K562 (cell line): ENCODE measurements around the gene OR13A1. TPM values are rescaled to one million over a fixed set of nuclear protein-coding genes. Genes with fewer than 3 reads are reported as not detected.

Source experiments
- CHD2 ChIP-seq: IDR thresholded peaks from 2 replicates; pipeline ENCODE4 v1.6.1; 2011; ENCODE audit warnings: low read depth, low read length
- CTCF ChIP-seq, 3 experiments: IDR thresholded peaks in 2 of 3; conservative IDR thresholded peaks in 1 of 3; 2 replicates each; pipeline ENCODE4 v1.5.1; 2011 to 2012; ENCODE audit warnings: low read length in 3 of 3, mild to moderate bottlenecking in 3 of 3, control low read depth in 2 of 3, improper control_type of control experiment in 1 of 3, inconsistent platforms in 1 of 3, low read depth in 1 of 3, mixed read lengths in 1 of 3, moderate library complexity in 1 of 3; ENCODE audit not compliant: insufficient read depth in 2 of 3
- EZH2 ChIP-seq: IDR thresholded peaks from 2 replicates; pipeline ENCODE4 v1.6.1; 2012; ENCODE audit warnings: low read depth, mild to moderate bottlenecking, inconsistent platforms, low read length, borderline replicate concordance
- HIVEP1 ChIP-seq: fragments of 250-450 bp; sonication (Bioruptor Pico); IDR thresholded peaks from 2 replicates; pipeline ENCODE4 v1.4.0; 2020; ENCODE audit warnings: mild to moderate bottlenecking
- JUNB ChIP-seq: fragments of 450-650 bp; formaldehyde crosslinking; conservative IDR thresholded peaks from 2 replicates; pipeline ENCODE4 v1.4.0; 2020; ENCODE audit warnings: mild to moderate bottlenecking
- KLF1 ChIP-seq: fragments of 450-650 bp; IDR thresholded peaks from 2 replicates; pipeline ENCODE4 v1.6.1; 2016; ENCODE audit warnings: missing genetic modification characterization, missing compliant biosample characterization
- MAX ChIP-seq: sonication (generic); formaldehyde crosslinking; IDR thresholded peaks from 2 replicates; pipeline ENCODE4 v1.9.0; 2022; ENCODE audit warnings: mild to moderate bottlenecking, missing genetic modification reagents
- MAZ ChIP-seq, 2 experiments: fragments of 450-650 bp in 1 of 2; sonication (generic) in 1 of 2; formaldehyde crosslinking; IDR thresholded peaks in 1 of 2; conservative IDR thresholded peaks in 1 of 2; 2 replicates each; pipeline versions ENCODE4 v1.4.0 to v1.5.0; 2020; ENCODE audit warnings: mild to moderate bottlenecking in 1 of 2, missing genetic modification reagents in 1 of 2
- MBD1 ChIP-seq: fragments of 250-450 bp; sonication (Bioruptor Pico); IDR thresholded peaks from 2 replicates; pipeline ENCODE4 v1.8.0; 2022; ENCODE audit warnings: inconsistent platforms
- PBX2 ChIP-seq, 2 experiments: IDR thresholded peaks in 1 of 2; conservative IDR thresholded peaks in 1 of 2; 2 replicates each; pipeline ENCODE4 v1.6.1; 2016; ENCODE audit warnings: low read depth in 2 of 2, mild to moderate bottlenecking in 1 of 2, missing compliant biosample characterization in 1 of 2, missing genetic modification characterization in 1 of 2, moderate library complexity in 1 of 2
- POLR2H ChIP-seq: IDR thresholded peaks from 2 replicates; pipeline ENCODE4 v1.6.1; 2016; ENCODE audit warnings: missing genetic modification characterization, low read depth, mild to moderate bottlenecking, control low read depth, missing compliant biosample characterization, moderate library complexity
- RBM34 ChIP-seq: fragments of 200-400 bp; formaldehyde crosslinking; IDR thresholded peaks from 2 replicates; pipeline ENCODE4 v1.6.1; 2018; ENCODE audit warnings: low read length, borderline replicate concordance; ENCODE audit not compliant: insufficient read depth
- RCOR1 ChIP-seq, 2 experiments: IDR thresholded peaks; 2 replicates each; pipeline ENCODE4 v1.6.1; 2012; ENCODE audit warnings: low read depth in 2 of 2, low read length in 2 of 2, borderline replicate concordance in 1 of 2, improper control_type of control experiment in 1 of 2
- SAFB2 ChIP-seq: fragments of 200-400 bp; formaldehyde crosslinking; IDR thresholded peaks from 2 replicates; pipeline ENCODE4 v1.6.1; 2018; ENCODE audit warnings: borderline replicate concordance, low read length, low read depth, moderate library complexity; ENCODE audit not compliant: severe bottlenecking
- SMC3 ChIP-seq: conservative IDR thresholded peaks from 2 replicates; pipeline ENCODE4 v1.6.1; 2011; ENCODE audit warnings: low read depth, low read length, improper control_type of control experiment; ENCODE audit not compliant: insufficient read depth
- SP2 ChIP-seq: IDR thresholded peaks from 2 replicates; pipeline ENCODE4 v1.6.1; 2011; ENCODE audit warnings: mild to moderate bottlenecking, low read depth, low read length, moderate library complexity; ENCODE audit not compliant: poor library complexity, severe bottlenecking; ENCODE audit errors: extremely low read depth
- ZBED1 ChIP-seq: IDR thresholded peaks from 2 replicates; pipeline ENCODE4 v1.6.1; 2014
- ZBTB1 ChIP-seq: sonication (generic); formaldehyde crosslinking; IDR thresholded peaks from 2 replicates; pipeline ENCODE4 v1.8.1; 2023; ENCODE audit warnings: missing genetic modification reagents, low read depth, mild to moderate bottlenecking, borderline replicate concordance
- ZNF23 ChIP-seq: fragments of 250-450 bp; sonication (Bioruptor Pico); IDR thresholded peaks from 2 replicates; pipeline ENCODE4 v1.4.0; 2020; ENCODE audit warnings: mild to moderate bottlenecking
- ZNF232 ChIP-seq: sonication (generic); formaldehyde crosslinking; IDR thresholded peaks from 2 replicates; pipeline ENCODE4 v1.8.0; 2022; ENCODE audit warnings: mild to moderate bottlenecking, missing genetic modification reagents
- ZNF551 ChIP-seq: fragments of 250-450 bp; sonication (Bioruptor Pico); IDR thresholded peaks from 2 replicates; pipeline ENCODE4 v1.5.0; 2021; ENCODE audit warnings: mild to moderate bottlenecking, moderate library complexity
- ZNF699 ChIP-seq: fragments of 250-450 bp; sonication (Bioruptor Pico); IDR thresholded peaks from 2 replicates; pipeline ENCODE4 v1.8.0; 2021; ENCODE audit warnings: mild to moderate bottlenecking, moderate library complexity; ENCODE audit not compliant: insufficient replicate concordance
- polyA plus RNA-seq, 8 experiments: library from polyadenylated mRNA; depleted of rRNA in 4 of 8; stranded (reverse) in 5 of 8; unstranded in 3 of 8; fragments of >200 nt; fragmentation: Nextera tagmentation in 2 of 8; fragmentation: Illumina TruSeq in 1 of 8; extraction: Ambion mirVana in 2 of 8; extraction: Trizol in 1 of 8; gene quantifications; 2 replicates each; pipeline versions ENCODE4 v1.2.1 to v1.2.3, GENCODE V29; 2011 to 2014; ENCODE audit warnings: inconsistent platforms in 1 of 8, missing spikeins in 1 of 8
- total RNA-seq, 7 experiments: library from RNA; depleted of rRNA in 6 of 7; stranded (reverse); fragments of >200 nt in 6 of 7; fragmentation: Illumina TruSeq in 2 of 7; extraction: Trizol in 2 of 7; gene quantifications; 2 replicates each; pipeline versions ENCODE4 v1.2.1 to v1.2.3, GENCODE V29; 2011 to 2021; ENCODE audit warnings: low replicate concordance in 1 of 7

The OR13A1 gene
- total and polyA plus RNA-seq, 9 of the 15 experiments (the other 6 are each of a cell fraction or from before 2014, with no cell fraction given): 0.03 to 0.11 (median 0.06) TPM; not detected in 3

- peak; percentile 50 to 80 (median 68) for TF ChIP-seq CTCF (IDR thresholded peaks at IDR 0.05 in 2 of 3, conservative IDR thresholded peaks at IDR 0.05 in 1 of 3; ENCODE audit: insufficient read depth in 2 of 3, low read depth in 1 of 3, low read length in 3 of 3)
- peak; percentile 36; the same call in 1 of the 2 replicates for TF ChIP-seq SMC3
- no peak for TF ChIP-seq CHD2
- TF ChIP-seq JUNB (CRISPR knock-in tag): no peak
- no peak for TF ChIP-seq ZBTB1 (CRISPR knock-in tag)
- no peak for TF ChIP-seq SP2
- no peak for TF ChIP-seq POLR2H (tag)
- 0 out of 4 replicates have a peak, but pooled peaks of 1 of the 2 experiments have one; percentile 16 for TF ChIP-seq RCOR1 (IDR thresholded peaks at IDR 0.05; ENCODE audit: borderline replicate concordance in 1 of 2, low read depth in 2 of 2, low read length in 2 of 2)
- TF ChIP-seq ZNF699 (CRISPR knock-in tag): no peak
- TF ChIP-seq ZNF551 (CRISPR knock-in tag): no peak
- no peak for TF ChIP-seq SAFB2
- no peak for TF ChIP-seq MBD1 (CRISPR knock-in tag)
- no peak for TF ChIP-seq KLF1
- no peak for TF ChIP-seq MAX (CRISPR knock-in tag)
- no peak for TF ChIP-seq ZNF23 (CRISPR knock-in tag)
- TF ChIP-seq ZBED1: no peak
- TF ChIP-seq PBX2 (CRISPR knock-in tag; IDR thresholded peaks at IDR 0.05; ENCODE audit: low read depth): no peak
- TF ChIP-seq PBX2 (tag; conservative IDR thresholded peaks at IDR 0.05; ENCODE audit: low read depth): peak; percentile 79
- TF ChIP-seq EZH2: no peak
- TF ChIP-seq HIVEP1 (CRISPR knock-in tag): no peak
- no peak for TF ChIP-seq RBM34
- TF ChIP-seq MAZ (CRISPR knock-in tag; conservative IDR thresholded peaks at IDR 0.05 in 1 of 2, IDR thresholded peaks at IDR 0.05 in 1 of 2): no peak
- no peak for TF ChIP-seq ZNF232
Observed at GRCh38 chr10:45308707-45309106, 6.7 kb downstream of the OR13A1 start (continued).
